H9 (cell line): ENCODE results near the gene NUP210L. TPM values are rescaled to one million over a fixed set of nuclear protein-coding genes. Genes with fewer than 3 reads are reported as not detected.

ENCODE experiments used
- DNase-seq: peaks from one replicate; pipeline ENCODE4 v3.0.0-alpha.2; 2017
- H2AFZ ChIP-seq: one replicate; pipeline ENCODE4 v1.6.1; 2013; ENCODE audit warnings: mild to moderate bottlenecking, low read length, control low read depth, moderate library complexity
- H2AK5ac ChIP-seq: 2 replicates; pipeline ENCODE4 v1.6.1; 2013; ENCODE audit warnings: low read length, control low read depth, mixed read lengths; ENCODE audit not compliant: insufficient read length
- H2BK120ac ChIP-seq: one replicate; pipeline ENCODE4 v1.6.1; 2013; ENCODE audit warnings: low read depth, mild to moderate bottlenecking, low read length, control low read depth, inconsistent platforms; ENCODE audit not compliant: poor library complexity, severe bottlenecking
- H2BK12ac ChIP-seq: 2 replicates; pipeline ENCODE4 v1.6.1; 2013; ENCODE audit warnings: low read length, control low read depth, mixed read lengths, low read depth; ENCODE audit not compliant: insufficient read length
- H2BK15ac ChIP-seq: 2 replicates; pipeline ENCODE4 v1.6.1; 2013; ENCODE audit warnings: low read depth, low read length, control low read depth
- H2BK20ac ChIP-seq: one replicate; pipeline ENCODE4 v1.6.1; 2013; ENCODE audit warnings: low read depth, mild to moderate bottlenecking, low read length, control low read depth, inconsistent platforms; ENCODE audit not compliant: poor library complexity, severe bottlenecking
- H2BK5ac ChIP-seq: 2 replicates; pipeline ENCODE4 v1.6.1; 2013; ENCODE audit warnings: low read length, control low read depth, mixed read lengths; ENCODE audit not compliant: insufficient read length
- H3K14ac ChIP-seq: 2 replicates; pipeline ENCODE4 v1.6.1; 2013; ENCODE audit warnings: low read length, control low read depth; ENCODE audit not compliant: insufficient read depth
- H3K18ac ChIP-seq: 2 replicates; pipeline ENCODE4 v1.6.1; 2013; ENCODE audit warnings: low read depth, mild to moderate bottlenecking, mixed read lengths, low read length, control low read depth; ENCODE audit not compliant: insufficient read length
- H3K23ac ChIP-seq: 2 replicates; pipeline ENCODE4 v1.6.1; 2013; ENCODE audit warnings: low read length, control low read depth, mixed read lengths, low read depth; ENCODE audit not compliant: insufficient read length
- H3K23me2 ChIP-seq: 2 replicates; pipeline ENCODE4 v1.6.1; 2013; ENCODE audit warnings: low read depth, mild to moderate bottlenecking, mixed read lengths, low read length, control low read depth; ENCODE audit not compliant: insufficient read length, poor library complexity, severe bottlenecking
- H3K27ac ChIP-seq: 2 replicates; pipeline ENCODE4 v1.5.1; 2013; ENCODE audit warnings: low read length, control low read depth, mixed read lengths, low read depth; ENCODE audit not compliant: insufficient read length
- H3K27me3 ChIP-seq: 2 replicates; pipeline ENCODE4 v1.6.1; 2013; ENCODE audit warnings: low read length, control low read depth, inconsistent platforms; ENCODE audit not compliant: insufficient read depth
- H3K4ac ChIP-seq: 2 replicates; pipeline ENCODE4 v1.6.1; 2013; ENCODE audit warnings: low read depth, mild to moderate bottlenecking, control low read depth, inconsistent platforms, low read length, moderate library complexity
- H3K4me1 ChIP-seq: 2 replicates; pipeline ENCODE4 v1.6.1; 2013; ENCODE audit warnings: low read length, control low read depth, inconsistent platforms; ENCODE audit not compliant: insufficient read depth
- H3K4me2 ChIP-seq: 2 replicates; pipeline ENCODE4 v1.6.1; 2013; ENCODE audit warnings: low read length, control low read depth, mixed read lengths; ENCODE audit not compliant: insufficient read length, insufficient read depth
- H3K56ac ChIP-seq: 2 replicates; pipeline ENCODE4 v1.6.1; 2013; ENCODE audit warnings: low read depth, mild to moderate bottlenecking, mixed read lengths, low read length, control low read depth; ENCODE audit not compliant: insufficient read length
- H3K79me1 ChIP-seq: 2 replicates; pipeline ENCODE4 v1.6.1; 2013; ENCODE audit warnings: low read depth, mild to moderate bottlenecking, moderate library complexity, low read length, control low read depth, inconsistent platforms; ENCODE audit not compliant: insufficient read depth, poor library complexity, severe bottlenecking
- H3K79me2 ChIP-seq: 2 replicates; pipeline ENCODE4 v1.6.1; 2013; ENCODE audit warnings: low read length, control low read depth, inconsistent platforms; ENCODE audit not compliant: insufficient read depth
- H3K9ac ChIP-seq: 2 replicates; pipeline ENCODE4 v1.6.1; 2013; ENCODE audit warnings: low read length, control low read depth, mixed read lengths; ENCODE audit not compliant: insufficient read length; ENCODE audit errors: extremely low read depth
- H3K9me3 ChIP-seq: one replicate; pipeline ENCODE4 v1.6.1; 2013; ENCODE audit warnings: low read depth, low read length, inconsistent platforms; ENCODE audit not compliant: control insufficient read depth
- H3T11ph ChIP-seq: one replicate; pipeline ENCODE4 v1.6.1; 2013; ENCODE audit warnings: mild to moderate bottlenecking, low read length, control low read depth, inconsistent platforms
- H4K20me1 ChIP-seq: one replicate; pipeline ENCODE4 v1.6.1; 2013; ENCODE audit not compliant: control insufficient read depth, insufficient read length, insufficient read depth
- H4K5ac ChIP-seq: 2 replicates; pipeline ENCODE4 v1.6.1; 2013; ENCODE audit warnings: low read depth, mild to moderate bottlenecking, mixed read lengths, low read length, control low read depth; ENCODE audit not compliant: insufficient read length
- H4K8ac ChIP-seq: replicated peaks from 2 replicates; pipeline ENCODE4 v1.6.1; 2013; ENCODE audit warnings: low read length, control low read depth, mixed read lengths, low read depth; ENCODE audit not compliant: insufficient read length
- H4K91ac ChIP-seq: 2 replicates; pipeline ENCODE4 v1.6.1; 2013; ENCODE audit warnings: low read depth, mild to moderate bottlenecking, moderate library complexity, mixed read lengths, low read length, control low read depth; ENCODE audit not compliant: insufficient read length
- H3K27ac Mint-ChIP-seq, 3 experiments: 2 replicates in 2 of 3; 3 replicates in 1 of 3; pipeline ENCODE4 v1.8.0; 2020 to 2021; ENCODE audit warnings: mixed read lengths in 3 of 3, mild to moderate bottlenecking in 1 of 3, moderate library complexity in 1 of 3
- H3K27me3 Mint-ChIP-seq: 2 replicates; pipeline ENCODE4 v1.8.0; 2021; ENCODE audit warnings: low read depth, mild to moderate bottlenecking, moderate library complexity, mixed read lengths
- H3K36me3 Mint-ChIP-seq, 3 experiments: 2 replicates in 2 of 3; 3 replicates in 1 of 3; pipeline ENCODE4 v1.8.0; 2020 to 2021; ENCODE audit warnings: low read depth in 3 of 3, mixed read lengths in 3 of 3; ENCODE audit not compliant: insufficient read depth in 1 of 3
- H3K4me1 Mint-ChIP-seq, 2 experiments: 2 replicates each; pipeline ENCODE4 v1.8.0; 2020; ENCODE audit warnings: mixed read lengths in 2 of 2
- H3K4me3 Mint-ChIP-seq, 2 experiments: 2 replicates in 1 of 2; 3 replicates in 1 of 2; pipeline ENCODE4 v1.8.0; 2020 to 2021; ENCODE audit warnings: mild to moderate bottlenecking in 2 of 2, mixed read lengths in 2 of 2, moderate library complexity in 1 of 2
- H3K9me3 Mint-ChIP-seq, 2 experiments: 2 replicates in 1 of 2; 3 replicates in 1 of 2; pipeline ENCODE4 v1.8.0; 2020; ENCODE audit warnings: mild to moderate bottlenecking in 2 of 2, mixed read lengths in 2 of 2, moderate library complexity in 1 of 2
- WGBS: extraction: QIAGEN DNeasy Blood & Tissue Kit; methylation state at CpG from one replicate; pipeline ENCODE4 v1.1.7; 2013; ENCODE audit warnings: missing lambda C conversion rate, low lambda C conversion rate, mixed read lengths; ENCODE audit not compliant: insufficient read length; ENCODE audit errors: extremely low coverage; 5-methylcytosine and 5-hydroxymethylcytosine counted together
- total RNA-seq: library from RNA; stranded (reverse); gene quantifications from 2 replicates; pipeline ENCODE4 v1.2.1, GENCODE V29; 2021
- TF ChIP-seq, protein P1 (sequence below): fragments of 200-600 bp; sonication (generic); conservative IDR thresholded peaks from 3 replicates; pipeline ENCODE4 v1.8.0; 2021; ENCODE audit warnings: antibody characterized with exemption, mild to moderate bottlenecking

The NUP210L gene
- total RNA-seq, 1 experiment from 2014 or later = 0.04 TPM

DNA sequence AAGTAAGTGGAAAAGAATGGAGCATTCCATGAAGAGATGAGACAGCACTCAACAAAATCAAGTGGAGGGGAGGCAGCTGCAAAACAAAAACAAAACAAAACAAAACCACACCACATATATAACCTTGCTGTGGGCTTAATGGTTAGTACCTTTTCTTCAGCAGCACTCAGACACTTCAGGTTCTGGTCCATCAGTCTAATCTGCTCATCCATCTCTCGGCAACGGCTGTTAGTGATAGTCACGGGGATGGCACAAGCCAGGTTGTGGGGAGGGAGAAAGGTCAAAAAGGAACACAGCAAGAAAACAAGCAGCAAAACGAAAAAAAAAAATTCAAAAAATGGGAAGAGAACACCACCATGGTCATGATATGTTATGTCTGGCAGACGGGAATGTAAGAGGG is 17.0 kb upstream of the NUP210L start:
- Mint-ChIP-seq H3K27ac (peak overlapping the region in 1 of 3 experiments; percentile 4; a peak in 1 of 7 replicates), H3K27me3 (no peaks in the 10 kb centered on the region), H3K9me3 (no peaks in the 10 kb centered on the region), H3K4me3 (no peak overlapping the region), H3K36me3 (peaks cover 63 to 88% (median 79%) of the 10 kb centered on the region in 3 experiments; a peak in 6 of 7 replicates), H3K4me1 (no peaks in the 10 kb centered on the region)
- TF ChIP-seq, protein P1, sequence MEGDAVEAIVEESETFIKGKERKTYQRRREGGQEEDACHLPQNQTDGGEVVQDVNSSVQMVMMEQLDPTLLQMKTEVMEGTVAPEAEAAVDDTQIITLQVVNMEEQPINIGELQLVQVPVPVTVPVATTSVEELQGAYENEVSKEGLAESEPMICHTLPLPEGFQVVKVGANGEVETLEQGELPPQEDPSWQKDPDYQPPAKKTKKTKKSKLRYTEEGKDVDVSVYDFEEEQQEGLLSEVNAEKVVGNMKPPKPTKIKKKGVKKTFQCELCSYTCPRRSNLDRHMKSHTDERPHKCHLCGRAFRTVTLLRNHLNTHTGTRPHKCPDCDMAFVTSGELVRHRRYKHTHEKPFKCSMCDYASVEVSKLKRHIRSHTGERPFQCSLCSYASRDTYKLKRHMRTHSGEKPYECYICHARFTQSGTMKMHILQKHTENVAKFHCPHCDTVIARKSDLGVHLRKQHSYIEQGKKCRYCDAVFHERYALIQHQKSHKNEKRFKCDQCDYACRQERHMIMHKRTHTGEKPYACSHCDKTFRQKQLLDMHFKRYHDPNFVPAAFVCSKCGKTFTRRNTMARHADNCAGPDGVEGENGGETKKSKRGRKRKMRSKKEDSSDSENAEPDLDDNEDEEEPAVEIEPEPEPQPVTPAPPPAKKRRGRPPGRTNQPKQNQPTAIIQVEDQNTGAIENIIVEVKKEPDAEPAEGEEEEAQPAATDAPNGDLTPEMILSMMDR = no peak
- Histone ChIP-seq H3K79me2 (peaks cover 15% of the 10 kb centered on the region; the same call in 1 of the 2 replicates), H2BK120ac (no peak overlapping the region), H3T11ph (no peak overlapping the region), H3K4ac (no peak overlapping the region), H4K20me1 (no peaks in the 10 kb centered on the region), H3K9me3 (no peaks in the 10 kb centered on the region), H3K14ac (no peak overlapping the region), H2BK5ac (no peak overlapping the region), H3K27me3 (no peaks in the 10 kb centered on the region), H3K23me2 (no peaks in the 10 kb centered on the region), H4K5ac (no peak overlapping the region), H2BK20ac (no peak overlapping the region), H4K8ac (no peak overlapping the region), H3K4me1 (no peaks in the 10 kb centered on the region), H3K27ac (no peak overlapping the region), H2BK12ac (no peak overlapping the region), H4K91ac (no peak overlapping the region), H3K4me2 (no peak overlapping the region), H2AFZ (no peak overlapping the region), H2BK15ac (no peak overlapping the region), H3K9ac (no peak overlapping the region), H3K23ac (no peak overlapping the region), H2AK5ac (no peak overlapping the region), H3K79me1 (peaks cover 2% of the 10 kb centered on the region), H3K56ac (no peak overlapping the region), H3K18ac (no peak overlapping the region)
- WGBS = no CpG with 5 or more reads among the region's 5 CpGs
- no peak for DNase-seq
